GM19328 (cell line): ENCODE results near the gene SLC22A2.

Source experiments
- ATAC-seq: cut with Tn5 transposase; IDR thresholded peaks from one replicate; pipeline ENCODE4 v1.9.1; 2021; ENCODE audit warnings: mild to moderate bottlenecking, moderate library complexity; ENCODE audit not compliant: unreplicated experiment

The SLC22A2 gene

DNA sequence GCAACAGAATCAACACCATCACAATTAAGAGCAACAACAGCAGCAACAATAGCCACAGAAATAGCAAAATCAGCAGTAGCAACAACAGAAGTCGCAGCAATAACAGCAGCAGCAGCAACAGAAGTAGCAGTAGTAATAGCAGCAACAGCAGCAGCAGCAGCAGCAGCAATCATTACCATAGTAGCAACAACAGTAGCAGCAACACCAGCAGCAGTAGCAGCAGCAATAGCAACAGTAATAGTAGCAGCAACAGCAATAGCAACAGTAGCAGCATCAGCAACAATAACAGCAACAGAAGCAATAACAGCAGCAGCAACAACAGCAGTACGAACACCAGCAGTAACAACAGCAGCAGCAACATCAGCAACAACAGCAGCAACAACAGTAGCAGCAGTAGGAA lies 39.8 kb downstream of the SLC22A2 start:
- ATAC-seq = no peak

- no peak for ATAC-seq
Measured at GRCh38 chr6:160217863-160218262, 40.8 kb downstream of the SLC22A2 start.

- no peak for ATAC-seq
Measured at GRCh38 chr6:160217073-160217472, 41.5 kb downstream of the SLC22A2 start.

DNA sequence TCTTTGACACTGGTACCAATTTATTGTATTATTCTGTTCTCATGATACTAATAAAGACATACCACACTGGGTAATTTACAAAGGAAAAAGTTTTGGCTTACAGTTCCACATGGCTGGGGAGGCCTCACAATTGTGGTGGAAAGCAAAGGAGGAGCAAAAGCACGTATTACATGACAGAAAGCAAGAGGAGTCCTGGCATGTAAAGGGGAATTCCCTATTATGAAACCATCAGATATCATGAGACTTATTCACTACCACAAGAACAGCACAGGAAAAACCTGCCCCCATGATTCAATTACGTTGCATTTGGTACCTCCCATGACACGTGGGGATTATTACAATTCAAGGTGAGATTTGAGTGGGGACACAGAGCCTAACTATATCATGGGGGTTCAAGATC lies 43.4 kb downstream of the SLC22A2 start:
- ATAC-seq = no peak

- ATAC-seq = no peak
Measured at GRCh38 chr6:160207618-160208017, 51.0 kb downstream of the SLC22A2 start.

DNA sequence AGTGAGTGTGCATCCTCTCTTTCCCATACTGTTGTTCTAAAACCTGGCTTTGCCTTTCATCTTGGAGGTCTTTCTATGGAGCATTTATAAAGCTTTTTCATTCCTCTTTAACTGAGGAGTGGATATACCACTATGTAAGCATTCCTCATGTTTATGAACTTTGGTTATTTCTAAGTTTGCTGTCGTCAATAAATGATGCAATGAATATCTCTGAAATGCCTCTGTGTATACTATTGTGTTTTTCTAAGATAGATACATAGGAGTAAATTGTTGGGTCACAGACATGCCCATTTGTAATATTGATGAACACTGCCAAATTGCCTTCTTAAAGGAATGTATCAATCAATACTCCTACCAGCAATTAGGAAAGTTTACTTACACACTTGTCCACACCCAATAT lies 53.9 kb downstream of the SLC22A2 start:
- no peak for ATAC-seq

GRCh38 chr6:160203953-160204352 lies 54.7 kb downstream of the SLC22A2 start:
- no peak for ATAC-seq

- no peak for ATAC-seq
Measured at GRCh38 chr6:160203522-160203921, 55.1 kb downstream of the SLC22A2 start.

GRCh38 chr6:160203076-160203475 lies 55.5 kb downstream of the SLC22A2 start:
- ATAC-seq = no peak

- ATAC-seq = no peak
Measured at GRCh38 chr6:160202411-160202810, 56.2 kb downstream of the SLC22A2 start.

DNA sequence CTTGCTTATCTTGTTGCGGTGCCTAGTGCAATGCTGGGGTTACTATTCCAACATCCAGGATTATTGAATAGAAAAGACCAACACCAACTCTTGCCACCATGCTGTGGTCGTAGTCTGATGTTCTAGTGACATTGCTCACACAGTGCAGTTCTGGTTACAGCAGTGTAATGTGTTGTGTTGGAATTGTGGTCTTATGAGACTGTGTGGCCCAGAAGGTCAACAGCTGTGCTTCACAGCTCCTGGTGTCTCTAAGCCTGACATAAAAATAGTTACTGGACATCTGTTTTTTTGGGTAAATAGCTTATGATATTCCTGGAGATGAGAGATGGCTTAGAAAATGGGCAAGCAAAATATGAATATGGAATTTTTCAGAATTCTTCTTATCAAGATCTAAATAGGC lies 57.6 kb downstream of the SLC22A2 start:
- no peak for ATAC-seq

- no peak for ATAC-seq
Measured at GRCh38 chr6:160198606-160199211, 59.9 kb downstream of the SLC22A2 start.

DNA sequence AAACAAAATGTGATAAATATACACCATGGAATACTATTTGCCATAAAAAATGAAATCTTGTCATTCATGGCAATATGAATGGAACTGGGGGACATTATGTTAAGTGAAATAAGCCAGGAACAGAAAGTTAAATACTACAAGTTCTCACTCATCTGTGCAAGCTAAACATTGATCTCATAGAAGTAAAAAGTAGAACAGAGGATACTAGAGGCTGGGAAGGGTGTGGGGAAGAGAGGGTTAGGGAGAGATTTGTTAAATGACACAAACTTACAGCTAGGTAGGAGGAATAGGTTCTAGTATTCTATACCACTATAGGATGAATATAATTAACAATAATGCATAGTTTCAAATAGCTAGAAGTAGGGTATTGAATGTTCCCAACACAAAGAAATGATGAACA lies 61.0 kb downstream of the SLC22A2 start:
- no peak for ATAC-seq

DNA sequence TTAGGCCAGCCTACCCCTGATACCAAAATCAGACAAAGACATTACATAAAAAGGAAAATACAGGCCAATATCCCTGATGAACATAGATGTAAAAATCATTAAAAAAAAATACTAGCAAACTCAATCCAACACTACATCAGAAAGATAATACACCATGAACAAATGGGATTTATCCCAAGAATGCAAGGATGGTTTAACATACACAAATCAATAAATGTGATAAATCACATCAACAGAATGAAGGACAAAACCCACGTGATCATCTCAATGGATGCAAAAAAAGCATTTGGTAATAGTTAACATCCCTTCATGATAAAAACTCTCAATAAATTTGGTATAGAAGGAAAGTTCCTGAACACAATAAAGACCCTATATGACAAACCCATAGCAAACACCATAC lies 63.8 kb downstream of the SLC22A2 start:
- ATAC-seq = no peak

DNA sequence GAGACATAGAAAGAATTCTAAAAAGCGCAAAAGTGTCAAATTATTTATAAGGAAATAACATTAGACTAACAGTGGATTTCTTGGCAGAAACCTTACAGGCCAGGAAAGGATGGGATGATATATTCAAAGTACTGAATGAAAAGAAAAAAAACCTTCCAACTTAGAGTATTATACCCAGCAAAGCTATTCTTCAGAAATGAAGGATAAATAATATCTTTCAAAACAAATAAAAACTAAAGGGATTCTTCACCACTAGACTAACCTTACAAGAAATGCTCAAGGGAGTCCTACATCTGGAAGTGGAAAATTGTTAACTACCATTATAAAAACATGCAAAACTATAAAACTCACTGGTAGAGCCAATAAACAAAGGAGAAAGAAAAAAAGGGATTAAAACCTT lies 65.8 kb downstream of the SLC22A2 start:
- ATAC-seq = no peak

DNA sequence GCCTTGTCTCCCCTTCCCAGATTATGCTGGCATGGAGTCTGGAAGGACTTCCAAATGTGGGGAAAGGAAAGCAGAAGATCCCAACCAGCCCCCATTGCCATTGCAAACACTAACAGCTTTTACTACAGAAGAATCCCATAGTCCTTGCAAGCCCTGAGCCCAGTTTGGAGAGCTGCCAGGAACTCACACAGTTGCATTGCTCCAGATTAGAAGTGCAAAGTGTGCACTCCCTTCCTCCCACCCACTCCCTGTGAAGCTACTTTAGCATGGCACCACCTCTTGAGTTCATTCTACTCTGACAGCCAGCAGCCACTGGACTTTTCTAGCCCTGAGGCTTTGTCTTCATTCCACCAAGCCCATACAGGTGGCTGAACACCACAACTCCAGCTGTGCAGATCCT lies 67.6 kb downstream of the SLC22A2 start:
- no peak for ATAC-seq

DNA sequence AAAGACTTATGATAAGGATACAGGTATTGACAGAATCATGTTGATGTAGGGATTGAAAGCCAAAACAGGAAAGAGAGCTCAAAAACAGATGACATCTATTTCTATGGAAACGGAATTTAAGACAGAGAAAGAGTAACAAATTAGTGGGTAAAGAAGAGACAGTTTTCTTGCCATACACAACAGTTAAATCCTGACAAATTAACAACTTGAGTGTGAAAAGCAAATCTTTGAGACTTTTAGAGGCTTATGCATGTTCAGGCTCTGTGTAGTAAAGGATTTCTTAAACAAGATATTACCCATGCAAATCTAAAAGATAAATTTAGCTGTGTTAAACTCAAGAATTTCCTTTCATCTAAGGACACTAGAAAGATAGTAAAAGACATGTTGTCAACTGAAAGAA lies 68.5 kb downstream of the SLC22A2 start:
- ATAC-seq = no peak

DNA sequence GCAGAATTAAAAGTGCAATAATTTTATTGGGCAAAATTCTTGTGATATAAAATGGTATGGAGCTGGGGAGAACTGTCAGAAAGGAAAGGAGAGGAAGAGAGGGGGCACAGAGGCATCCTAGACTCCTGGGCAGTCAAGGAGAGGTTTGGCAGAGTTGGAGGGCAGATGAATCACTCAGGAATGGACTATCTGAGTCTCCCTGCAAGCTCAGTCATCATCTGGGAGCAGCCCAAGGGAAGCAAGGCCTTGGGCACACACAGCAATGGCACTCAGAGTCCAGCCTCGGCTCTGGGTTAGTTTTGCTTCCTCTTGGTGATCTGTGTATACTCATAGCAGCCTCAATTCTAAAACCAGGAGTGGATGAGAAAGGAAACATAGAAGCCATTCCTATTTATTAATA lies 69.8 kb downstream of the SLC22A2 start:
- no peak for ATAC-seq

GRCh38 chr6:160180706-160181105 lies 77.9 kb downstream of the SLC22A2 start:
- no peak for ATAC-seq

- ATAC-seq = no peak
Measured at GRCh38 chr6:160178271-160178670, 80.3 kb downstream of the SLC22A2 start.

DNA sequence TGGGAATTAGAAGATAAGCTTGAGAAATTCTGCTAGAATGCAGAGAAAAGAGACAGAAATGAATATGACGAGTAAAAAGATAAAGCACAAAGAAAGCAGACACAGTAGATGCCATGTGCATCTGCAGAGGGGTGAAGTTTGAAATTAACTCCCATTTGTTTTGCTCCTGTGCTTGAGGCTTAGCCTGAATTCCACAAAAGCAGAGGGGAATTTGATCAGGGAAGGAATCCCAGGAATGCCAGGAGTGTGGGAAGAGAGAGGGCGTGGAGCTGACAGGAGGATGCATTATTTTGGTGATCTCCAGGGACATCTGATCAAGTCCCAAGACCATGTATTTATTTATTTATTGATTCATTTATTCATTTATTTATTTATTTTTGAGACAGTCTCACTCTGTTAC lies 81.4 kb downstream of the SLC22A2 start:
- ATAC-seq = no peak

DNA sequence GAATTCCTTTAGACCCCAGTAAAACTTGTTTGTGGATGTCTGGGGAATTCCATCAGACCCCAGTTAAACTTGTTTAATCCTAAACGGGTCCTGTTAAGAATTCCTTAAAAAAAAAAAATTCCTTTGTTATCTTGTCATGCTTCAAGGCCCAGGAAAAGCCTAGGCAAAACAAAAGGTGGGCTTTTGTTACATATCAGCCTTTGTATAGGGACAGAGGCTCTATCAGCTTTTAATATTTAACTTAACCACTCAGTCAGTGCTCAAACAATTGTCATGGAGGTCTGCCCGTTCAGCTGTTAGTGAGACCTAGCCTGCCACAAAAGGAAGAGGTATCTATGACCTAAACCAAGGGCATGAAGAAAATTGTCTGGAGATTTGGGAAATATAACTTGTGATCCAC lies 83.9 kb downstream of the SLC22A2 start:
- ATAC-seq = no peak

GRCh38 chr6:160173806-160174527 lies 84.7 kb downstream of the SLC22A2 start:
- ATAC-seq = no peak
